K562 treated with DMSO at 1 percent for 24 hours (cell line): ENCODE data around the gene MAPK8IP1. TPM values are rescaled to one million over a fixed set of nuclear protein-coding genes. Genes with fewer than 3 reads are reported as not detected.

Experiments used
- total RNA-seq: library from RNA; unstranded; fragments of 300-600 nt; gene quantifications from 2 replicates; pipeline ENCODE4 v1.2.3, GENCODE V29; 2022; ENCODE audit warnings: low read depth; ENCODE audit not compliant: insufficient read depth

The MAPK8IP1 gene
- 8.8 and 8.9 TPM in 2 replicates for total RNA-seq

DNA sequence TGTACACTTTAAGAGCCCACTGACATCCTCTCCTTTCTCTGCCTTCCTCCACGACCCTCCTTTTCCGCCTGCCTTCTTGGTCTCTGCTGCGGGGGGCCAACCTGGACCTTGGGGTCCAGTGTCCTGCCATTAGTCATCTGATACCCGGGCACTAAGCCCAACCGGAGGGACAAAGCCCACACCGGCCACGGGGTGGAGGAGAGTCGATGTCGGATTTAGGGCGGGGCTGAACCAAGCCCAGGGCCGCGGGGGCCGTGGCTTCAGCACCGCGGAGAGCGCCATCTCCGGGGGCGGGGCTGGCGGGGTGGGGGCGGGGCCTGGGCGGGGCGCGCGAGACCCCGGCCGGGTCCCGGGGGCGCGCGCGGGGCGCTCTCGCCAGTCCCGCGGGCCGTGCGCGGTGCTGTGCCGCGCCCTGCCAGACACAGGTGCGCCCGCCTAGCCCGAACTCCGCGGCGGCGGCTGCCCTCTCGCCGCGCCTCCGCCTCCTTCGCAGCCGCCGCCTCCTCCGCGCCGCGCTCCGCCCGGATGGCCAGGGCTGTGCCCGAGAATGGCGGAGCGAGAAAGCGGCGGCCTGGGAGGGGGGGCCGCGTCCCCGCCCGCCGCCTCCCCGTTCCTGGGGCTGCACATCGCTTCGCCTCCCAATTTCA, at the start of gene MAPK8IP1:
TSS of gene MAPK8IP1 (plus strand) at position 378 of the 647 bp plus-strand sequence. CDS start at position 548, 170 bp downstream.

DNA sequence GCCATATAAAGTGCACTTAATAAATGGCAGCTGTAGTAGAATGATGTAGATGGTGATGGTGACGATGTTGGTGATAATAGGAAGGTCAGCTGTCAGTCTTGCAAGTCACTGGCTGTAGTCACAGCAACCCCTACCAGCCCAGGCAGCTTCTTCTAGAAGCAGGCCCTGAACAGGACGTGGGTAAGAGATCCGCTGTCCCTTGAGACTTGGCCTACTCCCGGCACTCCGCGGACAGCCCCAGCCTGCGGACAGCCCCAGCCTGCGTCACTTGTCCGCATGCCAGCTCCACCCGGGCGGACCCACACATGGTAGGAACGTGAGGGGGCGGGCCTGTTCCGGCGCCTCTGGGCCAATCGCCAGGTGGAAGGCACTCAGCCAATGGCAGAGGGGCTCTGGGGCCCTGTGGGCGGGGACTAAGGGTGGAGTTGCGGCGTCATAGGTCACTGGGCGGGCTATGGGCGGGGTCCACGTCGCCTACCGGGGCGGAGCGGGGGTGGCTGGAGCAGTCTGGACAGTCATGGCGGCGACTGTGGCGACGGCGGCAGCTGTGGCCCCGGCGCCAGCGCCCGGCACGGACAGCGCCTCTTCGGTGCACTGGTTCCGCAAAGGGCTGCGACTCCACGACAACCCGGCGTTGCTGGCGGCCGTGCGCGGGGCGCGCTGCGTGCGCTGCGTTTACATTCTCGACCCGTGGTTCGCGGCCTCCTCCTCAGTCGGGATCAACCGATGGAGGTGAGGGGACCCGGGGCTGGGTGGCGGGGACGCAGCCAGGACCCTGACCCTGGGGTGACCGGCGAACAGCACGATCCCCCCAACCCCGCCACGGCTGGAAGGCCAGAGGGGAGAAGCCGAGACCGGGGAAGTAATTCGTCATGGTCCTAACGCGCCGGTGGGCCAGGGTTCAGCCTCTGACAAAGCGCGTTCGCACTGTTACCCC, 38.2 kb upstream of the MAPK8IP1 start, which contains the start of gene CRY2:
TSS of gene CRY2 (plus strand) at position 502 of the 937 bp plus-strand sequence. CDS start at position 518, 16 bp downstream.

DNA sequence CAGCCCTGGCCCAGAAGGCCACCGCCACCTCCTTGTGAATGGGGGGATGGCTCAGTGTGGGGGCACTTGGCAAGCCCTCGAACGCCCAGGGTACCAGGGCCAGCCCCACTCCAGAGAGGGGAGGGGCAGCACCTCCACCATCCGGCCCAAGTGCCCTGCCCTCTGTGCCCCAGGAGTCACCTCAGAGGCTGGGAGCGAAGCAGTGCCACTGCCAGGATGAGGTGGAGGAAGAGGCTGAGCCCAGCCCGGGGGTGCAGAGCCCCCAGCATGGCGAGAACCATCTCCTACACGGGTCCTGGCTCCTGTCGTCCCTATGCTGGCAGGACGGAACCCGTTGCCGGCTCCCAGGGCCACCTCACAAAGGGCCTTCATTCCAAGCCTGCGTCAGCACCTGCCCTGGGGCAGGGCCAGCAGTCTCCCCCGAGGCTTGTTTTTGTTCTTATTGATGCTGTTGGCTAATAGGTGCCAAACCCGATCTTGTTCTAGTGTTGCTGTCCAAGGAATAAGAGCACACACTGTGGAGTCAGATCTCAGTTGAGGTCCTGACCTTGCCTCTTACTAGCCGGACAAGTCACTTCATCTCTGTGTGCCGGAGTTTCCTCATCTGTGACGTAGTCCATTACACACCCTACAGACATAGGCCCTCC, 21.6 kb downstream of the MAPK8IP1 start, which contains the start of gene FREY1:
TSS of gene FREY1 (minus strand) at position 307 of the 647 bp plus-strand sequence. CDS start at position 281, 26 bp downstream.

DNA sequence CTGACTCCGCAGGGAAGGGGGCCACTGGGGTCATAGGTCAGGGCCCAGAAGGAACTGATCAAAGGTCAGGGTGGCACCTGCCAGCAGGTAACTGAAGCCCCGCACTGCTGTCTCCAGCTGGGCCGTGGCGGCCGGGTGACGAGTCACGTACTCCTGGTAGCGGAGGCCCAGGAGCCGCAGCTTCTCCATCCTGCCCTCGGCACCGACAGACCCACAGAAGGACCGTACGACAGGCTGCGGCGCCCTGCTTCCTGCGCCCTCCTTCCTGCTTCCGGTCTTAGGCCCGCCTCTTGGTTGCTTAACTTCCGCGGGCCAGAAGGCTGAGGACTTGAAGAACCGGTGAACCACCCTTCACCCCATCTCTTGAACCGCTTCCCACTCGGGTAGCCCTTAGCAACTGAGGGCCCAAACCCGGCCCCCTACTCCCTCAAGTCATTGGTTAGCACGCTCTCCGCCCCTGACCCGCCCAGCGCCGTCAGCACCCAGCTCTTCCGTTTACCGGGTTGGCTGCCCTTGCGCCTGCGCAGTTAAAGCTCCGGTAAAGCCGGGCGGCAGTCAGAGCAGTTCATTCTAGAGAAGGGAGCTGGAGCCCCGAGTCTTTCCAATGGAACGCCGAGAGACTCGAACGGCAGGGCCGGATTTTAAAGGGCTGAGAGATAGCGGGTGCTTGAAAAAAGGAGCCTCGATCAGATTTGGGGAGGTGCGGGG, 32.3 kb downstream of the MAPK8IP1 start, which contains the start of gene PEX16:
TSS of gene PEX16 (minus strand) at position 255 of the 708 bp plus-strand sequence. CDS start at position 189, 66 bp downstream.

GRCh38 chr11:45922425-45923082, 37.1 kb downstream of the MAPK8IP1 start, which contains the start of gene LARGE2:
LARGE2 (plus strand) TSS chr11:45922656; CDS start chr11:45922883, 227 bp downstream.

Other genes with a start within 250 kb of the MAPK8IP1 start
- not detected in 2 replicates for gene CHST1, start 220.0 kb upstream of the MAPK8IP1 start, total RNA-seq
- gene SLC35C1, start 80.5 kb upstream of the MAPK8IP1 start, total RNA-seq: 18.2 and 18.5 TPM in 2 replicates
- gene CRY2, start 38.2 kb upstream of the MAPK8IP1 start, total RNA-seq: 15.7 and 18.2 TPM in 2 replicates
- 2.2 TPM in 1 of 2 replicates, not detected in the other for gene FREY1, start 21.6 kb downstream of the MAPK8IP1 start, total RNA-seq
- 44.0 and 44.7 TPM in 2 replicates for gene PEX16, start 32.2 kb downstream of the MAPK8IP1 start, total RNA-seq
- 7.0 and 8.7 TPM in 2 replicates for gene LARGE2, start 37.0 kb downstream of the MAPK8IP1 start, total RNA-seq
- 29.4 and 31.2 TPM in 2 replicates for gene PHF21A, start 235.8 kb downstream of the MAPK8IP1 start, total RNA-seq